Esophagus squamous epithelium (tissue), 4 donors: ENCODE results near the gene TKTL1.
"Not testable (repeated sequence)": the region's sequence is repeated elsewhere in the genome, so short reads cannot be mapped to it uniquely, and the experiment has no call there.

Experiments used
- CTCF ChIP-seq, 6 experiments: fragments of 450-650 bp in 4 of 6; fragments of 200-600 bp in 2 of 6; sonication (generic) in 2 of 6; IDR thresholded peaks; one replicate each; pipeline ENCODE4 v1.5.1; 2016 to 2019; ENCODE audit warnings: antibody characterized with exemption in 6 of 6, mild to moderate bottlenecking in 4 of 6, moderate library complexity in 4 of 6
- POLR2A ChIP-seq, 4 donors: fragments of 450-650 bp; IDR thresholded peaks; one replicate each; pipeline ENCODE4 v1.6.1; 2017; ENCODE audit warnings: antibody characterized with exemption in 4 of 4, mild to moderate bottlenecking in 4 of 4, moderate library complexity in 3 of 4

DNA sequence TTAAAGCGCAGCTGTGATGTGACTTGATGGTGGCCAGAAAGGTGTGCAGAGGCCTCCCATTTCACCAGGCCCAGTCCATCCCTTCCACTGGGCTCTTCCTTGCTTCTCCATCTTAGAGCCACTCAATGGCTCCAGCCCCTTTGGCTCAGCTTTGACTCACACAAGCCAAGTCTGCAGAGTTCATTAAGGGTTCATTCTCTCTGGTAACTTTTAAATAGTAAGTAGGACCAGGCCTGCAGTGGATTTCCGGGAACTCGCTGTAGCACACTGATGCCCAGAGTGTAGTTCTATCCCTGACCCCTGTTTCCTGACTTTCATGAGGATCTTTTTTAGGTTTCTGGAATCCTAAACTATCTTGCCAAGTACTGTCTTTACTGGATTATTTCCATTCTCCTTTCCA is 26.4 kb upstream of the TKTL1 start:
- not testable (repeated sequence) for TF ChIP-seq CTCF, POLR2A (IDR thresholded peaks at IDR 0.05)
